ENCODE data around the gene ALG8. TPM values are rescaled to one million over a fixed set of nuclear protein-coding genes. Genes with fewer than 3 reads are reported as not detected.
"Not testable (repeated sequence)": the region's sequence is repeated elsewhere in the genome, so short reads cannot be mapped to it uniquely, and the experiment has no call there.

Gene ALG8
- total RNA-seq, 4 donors from 2014 or later, result 24.9 to 43.5 (median 32.0) TPM

GRCh38 chr11:78062671-78063070, 76.8 kb downstream of the ALG8 start:
- Histone ChIP-seq H3K36me3 (peaks cover 0 to 23% (median 0%) of the 10 kb centered on the region in 3 donors), H3K27ac (no peak overlapping the region), H3K4me3 (no peak overlapping the region), H3K27me3 (no peaks in the 10 kb centered on the region), H3K9me3 (no peaks in the 10 kb centered on the region), H3K4me1 (peaks cover 0 to 4% (median 0%) of the 10 kb centered on the region in 4 donors)
- TF ChIP-seq POLR2A (IDR thresholded peaks at IDR 0.05) (no peak), CTCF (IDR thresholded peaks at IDR 0.05) (no peak), EP300 (IDR thresholded peaks at IDR 0.05) (no peak)
- DNase-seq (ENCODE audit: low spot score in 2 of 2), result no peak
- WGBS, 2 donors, result 76 to 77% methylated on average over 2 of the region's 2 CpGs

GRCh38 chr11:78061921-78062311, 77.5 kb downstream of the ALG8 start:
- WGBS, 2 donors, result 68 to 74% methylated on average over 4 of the region's 4 CpGs
- Histone ChIP-seq H3K27me3 (no peaks in the 10 kb centered on the region), H3K4me1 (peaks cover 0 to 4% (median 0%) of the 10 kb centered on the region in 4 donors), H3K36me3 (peaks cover 0 to 15% (median 0%) of the 10 kb centered on the region in 3 donors), H3K9me3 (no peaks in the 10 kb centered on the region), H3K27ac (no peak overlapping the region), H3K4me3 (no peak overlapping the region)
- no peak for TF ChIP-seq EP300 (IDR thresholded peaks at IDR 0.05)
- TF ChIP-seq CTCF (IDR thresholded peaks at IDR 0.05), result no peak
- no peak for TF ChIP-seq POLR2A (IDR thresholded peaks at IDR 0.05)
- DNase-seq (ENCODE audit: low spot score in 2 of 2), result no peak

GRCh38 chr11:78061088-78061920, 78.1 kb downstream of the ALG8 start:
- H3K9me3 ChIP-seq, result no peaks in the 10 kb centered on the region
- H3K27ac ChIP-seq, result no peak overlapping the region
- H3K4me3 ChIP-seq, result no peak overlapping the region
- H3K36me3 ChIP-seq, result peaks cover 0 to 9% (median 0%) of the 10 kb centered on the region in 3 donors
- DNase-seq (ENCODE audit: low spot score in 2 of 2), result no peak
- TF ChIP-seq CTCF (IDR thresholded peaks at IDR 0.05) (no peak), EP300 (IDR thresholded peaks at IDR 0.05) (no peak), POLR2A (IDR thresholded peaks at IDR 0.05) (no peak)
- WGBS, 2 donors, result 75 to 80% methylated on average over 4 of the region's 4 CpGs
- H3K4me1 ChIP-seq, result peaks cover 0 to 4% (median 0%) of the 10 kb centered on the region in 4 donors
- no peaks in the 10 kb centered on the region for H3K27me3 ChIP-seq

DNA sequence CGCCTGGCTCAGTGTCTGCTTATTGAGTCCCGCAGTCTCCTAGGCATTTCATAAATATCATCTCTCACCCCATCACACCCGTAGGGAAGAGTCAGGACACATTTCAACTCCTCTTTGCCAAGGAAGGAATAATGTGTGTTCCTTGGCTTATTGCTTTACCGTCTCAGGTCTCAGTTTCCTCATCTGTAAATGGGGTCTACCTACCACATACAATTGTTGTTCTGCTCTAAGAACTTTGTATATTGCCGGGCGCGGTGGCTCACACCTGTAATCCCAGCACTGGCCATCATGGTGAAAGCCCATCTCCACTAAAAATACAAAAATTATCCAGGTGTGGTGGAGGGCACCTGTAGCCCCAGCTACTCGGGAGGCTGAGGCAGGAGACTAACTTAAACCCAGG, 78.9 kb downstream of the ALG8 start:
- no peak overlapping the region for H3K27ac ChIP-seq

GRCh38 chr11:78059749-78060328, 79.6 kb downstream of the ALG8 start:
- not testable (repeated sequence) for H3K27ac ChIP-seq; H3K36me3 ChIP-seq; DNase-seq (ENCODE audit: low spot score in 2 of 2); H3K4me1 ChIP-seq; H3K9me3 ChIP-seq; H3K4me3 ChIP-seq; H3K27me3 ChIP-seq
- 96 to 97% methylated on average over 9 of the region's 9 CpGs for WGBS, 2 donors

More for the DNA sequence above, 78.9 kb downstream of the ALG8 start:
- TF ChIP-seq EP300 (IDR thresholded peaks at IDR 0.05), result no peak
- no peak for TF ChIP-seq CTCF (IDR thresholded peaks at IDR 0.05)
- no peak for TF ChIP-seq POLR2A (IDR thresholded peaks at IDR 0.05)
- H3K9me3 ChIP-seq, result no peaks in the 10 kb centered on the region
- WGBS, 2 donors, result 97% methylated on average over 8 of the region's 8 CpGs
- no peaks in the 10 kb centered on the region for H3K27me3 ChIP-seq
- H3K4me1 ChIP-seq, result peaks cover 0 to 4% (median 0%) of the 10 kb centered on the region in 4 donors
- no peak overlapping the region for H3K4me3 ChIP-seq
- DNase-seq (ENCODE audit: low spot score in 2 of 2), result no peak
- H3K36me3 ChIP-seq, result peaks cover 0 to 8% (median 0%) of the 10 kb centered on the region in 3 donors

Measured in tibial nerve (tissue), 4 donors.